ENCODE results near the gene FAM47E. TPM values are rescaled to one million over a fixed set of nuclear protein-coding genes. Genes with fewer than 3 reads are reported as not detected.

Gene FAM47E
- total RNA-seq, 1 experiment from 2014 or later: 2.0 TPM

DNA sequence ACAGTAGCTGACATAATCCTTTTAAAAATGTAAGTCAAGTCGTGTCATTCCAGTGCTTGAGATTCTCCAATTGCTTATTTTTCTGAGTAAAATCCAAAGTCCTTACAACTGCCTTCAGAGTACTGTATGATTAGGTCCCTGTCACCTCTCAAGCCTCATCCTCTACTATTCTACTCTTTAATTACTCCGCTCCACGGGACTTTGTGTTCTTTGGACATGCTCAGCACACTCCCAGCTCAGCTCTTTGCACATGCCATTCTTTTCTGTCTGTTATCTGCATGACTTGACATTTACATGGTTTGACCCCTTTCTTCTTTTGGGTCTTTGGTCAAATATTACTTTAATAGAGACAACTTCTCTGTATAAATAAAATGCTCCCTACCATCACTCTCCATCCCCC lies 15.1 kb downstream of the FAM47E start:
- Histone ChIP-seq H3K79me2 (ENCODE audit: insufficient read depth, low read length) (no peaks in the 10 kb centered on the region), H2BK12ac (ENCODE audit: insufficient read length, low read depth, low read length) (no peak overlapping the region), H2BK120ac (ENCODE audit: low read depth, low read length, poor library complexity, severe bottlenecking) (no peak overlapping the region), H3T11ph (ENCODE audit: low read length) (no peak overlapping the region), H3K23me2 (ENCODE audit: insufficient read length, low read depth, low read length, poor library complexity, severe bottlenecking) (no peaks in the 10 kb centered on the region), H2AFZ (ENCODE audit: low read length) (no peak overlapping the region), H3K9me3 (ENCODE audit: control insufficient read depth, low read depth, low read length) (no peaks in the 10 kb centered on the region), H2BK15ac (ENCODE audit: low read depth, low read length) (no peak overlapping the region), H4K5ac (ENCODE audit: insufficient read length, low read depth, low read length) (no peak overlapping the region), H3K18ac (ENCODE audit: insufficient read length, low read depth, low read length) (no peak overlapping the region), H2BK5ac (ENCODE audit: insufficient read length, low read length) (no peak overlapping the region), H3K56ac (ENCODE audit: insufficient read length, low read depth, low read length) (no peak overlapping the region), H3K27ac (ENCODE audit: insufficient read length, low read depth, low read length) (no peak overlapping the region), H3K4ac (ENCODE audit: low read depth, low read length) (no peak overlapping the region), H4K8ac (replicated peaks; ENCODE audit: insufficient read length, low read depth, low read length) (no peak overlapping the region), H4K91ac (ENCODE audit: insufficient read length, low read depth, low read length) (no peak overlapping the region), H3K23ac (ENCODE audit: insufficient read length, low read depth, low read length) (no peak overlapping the region), H2BK20ac (ENCODE audit: low read depth, low read length, poor library complexity, severe bottlenecking) (no peak overlapping the region), H3K79me1 (ENCODE audit: insufficient read depth, low read depth, low read length, poor library complexity, severe bottlenecking) (no peaks in the 10 kb centered on the region), H4K20me1 (ENCODE audit: control insufficient read depth, insufficient read depth, insufficient read length) (no peaks in the 10 kb centered on the region), H2AK5ac (ENCODE audit: insufficient read length, low read length) (no peak overlapping the region), H3K14ac (ENCODE audit: insufficient read depth, low read length) (no peak overlapping the region), H3K4me1 (ENCODE audit: insufficient read depth, low read length) (no peaks in the 10 kb centered on the region; the same call in 1 of the 2 replicates), H3K9ac (ENCODE audit: extremely low read depth, insufficient read length, low read length) (no peak overlapping the region), H3K4me2 (ENCODE audit: insufficient read depth, insufficient read length, low read length) (no peak overlapping the region), H3K27me3 (ENCODE audit: insufficient read depth, low read length) (no peaks in the 10 kb centered on the region)
- Mint-ChIP-seq H3K4me3 (no peak overlapping the region), H3K9me3 (no peaks in the 10 kb centered on the region; a peak in 1 of 5 replicates), H3K27me3 (ENCODE audit: low read depth) (no peaks in the 10 kb centered on the region), H3K4me1 (peaks cover 0 to 4% of the 10 kb centered on the region in 2 experiments; a peak in 2 of 4 replicates), H3K27ac (no peak overlapping the region), H3K36me3 (ENCODE audit: insufficient read depth in 1 of 3, low read depth in 3 of 3) (peaks cover 0 to 6% (median 0%) of the 10 kb centered on the region in 3 experiments; a peak in 1 of 7 replicates)
- TF ChIP-seq, protein P1, sequence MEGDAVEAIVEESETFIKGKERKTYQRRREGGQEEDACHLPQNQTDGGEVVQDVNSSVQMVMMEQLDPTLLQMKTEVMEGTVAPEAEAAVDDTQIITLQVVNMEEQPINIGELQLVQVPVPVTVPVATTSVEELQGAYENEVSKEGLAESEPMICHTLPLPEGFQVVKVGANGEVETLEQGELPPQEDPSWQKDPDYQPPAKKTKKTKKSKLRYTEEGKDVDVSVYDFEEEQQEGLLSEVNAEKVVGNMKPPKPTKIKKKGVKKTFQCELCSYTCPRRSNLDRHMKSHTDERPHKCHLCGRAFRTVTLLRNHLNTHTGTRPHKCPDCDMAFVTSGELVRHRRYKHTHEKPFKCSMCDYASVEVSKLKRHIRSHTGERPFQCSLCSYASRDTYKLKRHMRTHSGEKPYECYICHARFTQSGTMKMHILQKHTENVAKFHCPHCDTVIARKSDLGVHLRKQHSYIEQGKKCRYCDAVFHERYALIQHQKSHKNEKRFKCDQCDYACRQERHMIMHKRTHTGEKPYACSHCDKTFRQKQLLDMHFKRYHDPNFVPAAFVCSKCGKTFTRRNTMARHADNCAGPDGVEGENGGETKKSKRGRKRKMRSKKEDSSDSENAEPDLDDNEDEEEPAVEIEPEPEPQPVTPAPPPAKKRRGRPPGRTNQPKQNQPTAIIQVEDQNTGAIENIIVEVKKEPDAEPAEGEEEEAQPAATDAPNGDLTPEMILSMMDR (conservative IDR thresholded peaks at IDR 0.05): no peak
- DNase-seq: no peak
- no CpG with 5 or more reads among the region's 3 CpGs for WGBS (ENCODE audit: extremely low coverage, insufficient read length, low lambda C conversion rate)

Measured in H9 (cell line).